ENCODE results near the gene TNS1. TPM values are rescaled to one million over a fixed set of nuclear protein-coding genes. Genes with fewer than 3 reads are reported as not detected.

Gene TNS1
- total RNA-seq, 1 donor from 2014 or later = 1,334 TPM

DNA sequence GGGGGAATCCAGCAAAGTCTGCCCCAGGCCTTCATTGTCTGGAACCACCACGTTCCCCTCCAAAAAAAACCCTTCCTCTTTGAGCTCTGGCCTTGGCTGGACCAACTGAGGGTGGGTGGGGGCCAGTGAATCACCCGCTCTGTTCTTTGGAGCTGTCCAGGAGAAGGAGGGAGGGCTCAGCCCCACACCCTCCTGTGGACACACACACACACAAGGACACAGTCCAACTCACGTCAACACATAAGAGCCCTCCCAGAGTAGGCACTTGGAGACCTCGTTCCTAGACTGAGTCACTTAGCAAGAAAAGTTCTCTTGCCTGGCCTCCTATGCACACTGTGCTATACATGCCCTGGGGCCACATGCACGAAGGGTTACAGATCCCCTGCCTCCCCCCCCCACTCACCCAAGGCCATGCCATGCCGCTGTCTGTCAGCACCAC, 1.2 kb upstream of the TNS1 start:
- no peaks in the 10 kb centered on the region for H3K27me3 ChIP-seq
- no peaks in the 10 kb centered on the region for H3K9me3 ChIP-seq
- H3K27ac ChIP-seq = peak overlapping the region; percentile 89 to 91
- TF ChIP-seq, protein P1, sequence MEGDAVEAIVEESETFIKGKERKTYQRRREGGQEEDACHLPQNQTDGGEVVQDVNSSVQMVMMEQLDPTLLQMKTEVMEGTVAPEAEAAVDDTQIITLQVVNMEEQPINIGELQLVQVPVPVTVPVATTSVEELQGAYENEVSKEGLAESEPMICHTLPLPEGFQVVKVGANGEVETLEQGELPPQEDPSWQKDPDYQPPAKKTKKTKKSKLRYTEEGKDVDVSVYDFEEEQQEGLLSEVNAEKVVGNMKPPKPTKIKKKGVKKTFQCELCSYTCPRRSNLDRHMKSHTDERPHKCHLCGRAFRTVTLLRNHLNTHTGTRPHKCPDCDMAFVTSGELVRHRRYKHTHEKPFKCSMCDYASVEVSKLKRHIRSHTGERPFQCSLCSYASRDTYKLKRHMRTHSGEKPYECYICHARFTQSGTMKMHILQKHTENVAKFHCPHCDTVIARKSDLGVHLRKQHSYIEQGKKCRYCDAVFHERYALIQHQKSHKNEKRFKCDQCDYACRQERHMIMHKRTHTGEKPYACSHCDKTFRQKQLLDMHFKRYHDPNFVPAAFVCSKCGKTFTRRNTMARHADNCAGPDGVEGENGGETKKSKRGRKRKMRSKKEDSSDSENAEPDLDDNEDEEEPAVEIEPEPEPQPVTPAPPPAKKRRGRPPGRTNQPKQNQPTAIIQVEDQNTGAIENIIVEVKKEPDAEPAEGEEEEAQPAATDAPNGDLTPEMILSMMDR (IDR thresholded peaks at IDR 0.05) = no peak
- peak; percentile 93 to 97 for DNase-seq (ENCODE audit: low spot score in 2 of 2)
- no peaks in the 10 kb centered on the region for H3K36me3 ChIP-seq
- intact Hi-C loops (cut with DNase I) = no loop called here
- H3K4me1 ChIP-seq = peaks cover 10 to 60% of the 10 kb centered on the region in 2 donors
- H3K4me3 ChIP-seq = peak overlapping the region in 1 of 2 donors; percentile 69

DNA sequence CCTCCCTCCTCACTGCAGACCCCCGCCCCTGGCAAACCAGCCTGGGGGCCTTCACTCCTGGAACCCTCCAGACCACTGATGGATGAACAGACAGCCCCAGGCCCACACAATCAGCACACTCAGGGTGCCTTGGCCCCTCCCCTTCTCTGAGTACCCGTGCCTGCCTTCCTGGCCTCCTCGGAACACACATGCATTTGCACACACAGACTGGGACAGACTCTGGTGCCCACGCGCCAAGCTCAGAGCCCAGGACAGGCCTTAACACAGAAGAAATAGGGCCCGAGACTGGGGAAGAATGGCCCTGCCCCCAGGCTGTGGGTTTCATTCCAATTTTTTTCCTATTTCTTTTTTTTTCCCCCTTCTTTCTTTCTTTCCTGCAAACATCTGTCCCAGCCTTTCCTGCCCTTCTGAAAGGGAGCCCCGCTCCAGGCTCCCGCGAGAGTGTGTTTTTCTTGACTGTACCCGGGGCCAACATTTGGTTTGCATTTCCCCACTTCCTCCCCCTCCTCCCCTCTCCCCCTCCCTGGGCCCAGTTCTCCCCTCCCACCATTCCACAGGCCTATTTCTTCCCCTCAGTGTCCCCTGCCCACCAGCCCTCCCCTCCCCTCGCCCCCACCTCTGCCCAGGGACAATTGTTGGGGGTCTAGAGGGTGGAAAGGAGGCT, 618 bp upstream of the TNS1 start:
- no peaks in the 10 kb centered on the region for H3K9me3 ChIP-seq
- no peaks in the 10 kb centered on the region for H3K36me3 ChIP-seq
- TF ChIP-seq, protein P1 (IDR thresholded peaks at IDR 0.05) = no peak
- no peaks in the 10 kb centered on the region for H3K27me3 ChIP-seq
- intact Hi-C loops (cut with DNase I) = no loop called here
- peak in 1 of 2 donors; percentile 72 for DNase-seq (ENCODE audit: low spot score in 2 of 2)
- peak overlapping the region; percentile 89 to 91 for H3K27ac ChIP-seq
- H3K4me3 ChIP-seq = peak overlapping the region; percentile 57 to 69
- peaks cover 10 to 57% of the 10 kb centered on the region in 2 donors for H3K4me1 ChIP-seq

DNA sequence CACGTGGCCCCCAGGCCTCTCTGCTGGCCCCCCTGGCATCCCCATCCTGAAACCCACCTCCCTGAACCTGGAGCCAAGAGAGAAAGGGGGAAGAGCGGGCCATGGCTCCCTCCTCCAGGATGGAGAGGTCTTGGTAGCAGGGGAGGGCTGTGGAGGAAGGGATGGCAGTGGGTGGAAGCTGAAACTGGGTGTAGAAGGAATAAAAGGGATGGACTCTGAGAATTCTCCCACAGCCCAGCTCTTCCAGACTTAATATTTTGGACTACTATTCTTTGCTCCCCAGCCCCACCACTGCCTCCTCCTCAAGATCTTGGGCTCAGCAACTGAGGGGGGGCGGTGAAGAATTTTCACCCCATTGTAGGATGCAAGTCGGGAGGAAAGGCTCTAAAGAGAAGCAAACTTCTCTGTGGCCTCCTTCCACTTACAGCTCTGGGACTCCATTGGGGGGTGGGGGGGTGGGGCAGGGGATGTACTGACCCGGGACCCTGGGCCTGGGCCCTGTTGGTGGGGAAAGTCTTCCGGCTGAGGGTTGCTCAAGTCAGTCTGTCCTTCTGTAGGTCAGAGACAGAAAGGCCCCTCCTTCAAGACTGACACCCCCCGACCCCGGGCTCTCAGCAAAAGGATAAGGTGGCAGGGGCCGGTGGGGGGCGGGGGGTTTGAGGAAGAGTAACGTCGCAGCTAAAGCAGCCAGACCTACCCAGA, 501 bp downstream of the TNS1 start:
- peak overlapping the region; percentile 57 to 69 for H3K4me3 ChIP-seq
- peak overlapping the region; percentile 89 to 91 for H3K27ac ChIP-seq
- H3K4me1 ChIP-seq = peaks cover 10 to 61% of the 10 kb centered on the region in 2 donors
- DNase-seq (ENCODE audit: low spot score in 2 of 2) = no peak
- H3K27me3 ChIP-seq = no peaks in the 10 kb centered on the region
- H3K36me3 ChIP-seq = no peaks in the 10 kb centered on the region
- intact Hi-C loops (cut with DNase I) = no loop called here
- TF ChIP-seq, protein P1 (IDR thresholded peaks at IDR 0.05) = no peak
- no peaks in the 10 kb centered on the region for H3K9me3 ChIP-seq

DNA sequence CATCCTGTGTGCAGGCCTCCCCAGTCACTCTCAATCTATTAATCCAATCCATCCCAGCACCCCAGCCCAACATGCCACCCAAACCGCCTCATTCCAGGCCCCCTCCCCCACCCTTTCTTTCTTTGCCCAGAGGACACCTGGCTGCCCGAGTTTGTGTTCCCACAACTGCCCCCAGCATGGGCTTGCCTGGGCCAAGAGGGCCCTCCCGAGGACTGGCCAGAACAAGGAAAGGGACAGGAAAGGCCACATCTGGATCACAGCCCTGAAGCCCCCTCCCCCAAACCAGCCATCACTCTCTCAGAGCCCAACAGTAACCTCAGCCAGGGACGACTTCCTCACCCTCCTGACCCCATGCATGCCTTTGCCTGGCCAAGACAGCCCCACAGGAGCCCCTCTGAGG, 1.2 kb downstream of the TNS1 start:
- Histone ChIP-seq H3K4me3 (peak overlapping the region; percentile 57 to 69), H3K27me3 (no peaks in the 10 kb centered on the region), H3K4me1 (peaks cover 10 to 68% of the 10 kb centered on the region in 2 donors), H3K27ac (peak overlapping the region; percentile 89 to 91), H3K9me3 (no peaks in the 10 kb centered on the region), H3K36me3 (no peaks in the 10 kb centered on the region)
- no peak for DNase-seq (ENCODE audit: low spot score in 2 of 2)
- intact Hi-C loops (cut with DNase I) = no loop called here
- TF ChIP-seq, protein P1 (IDR thresholded peaks at IDR 0.05) = no peak

DNA sequence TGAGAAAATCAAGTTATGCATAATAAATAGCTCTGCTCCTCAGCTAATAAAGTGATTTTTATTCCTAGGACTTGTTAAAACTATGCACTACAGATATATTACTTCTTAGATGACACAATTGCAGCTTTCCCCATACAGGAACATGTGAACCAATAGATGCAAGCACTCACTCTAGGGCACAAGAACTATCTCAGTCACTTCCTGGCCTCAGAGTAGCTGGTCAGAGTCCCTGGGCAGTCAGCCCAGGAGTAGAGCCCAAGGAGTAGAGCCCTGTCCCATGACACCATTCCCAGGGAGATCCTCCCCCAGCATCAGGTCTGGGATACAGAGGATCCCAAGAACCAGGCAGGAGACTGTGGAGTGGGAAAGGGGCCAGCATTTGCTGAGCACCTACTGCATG, 2.7 kb downstream of the TNS1 start:
- peak in 1 of 2 donors; percentile 86 for DNase-seq (ENCODE audit: low spot score in 2 of 2)
- no peaks in the 10 kb centered on the region for H3K9me3 ChIP-seq
- no peaks in the 10 kb centered on the region for H3K27me3 ChIP-seq
- H3K27ac ChIP-seq = peak overlapping the region; percentile 89 to 91
- peak overlapping the region in 1 of 2 donors; percentile 69 for H3K4me3 ChIP-seq
- H3K36me3 ChIP-seq = no peaks in the 10 kb centered on the region
- H3K4me1 ChIP-seq = peaks cover 17 to 73% of the 10 kb centered on the region in 2 donors
- TF ChIP-seq, protein P1 (IDR thresholded peaks at IDR 0.05) = no peak
- intact Hi-C loops (cut with DNase I) = no loop called here

Data from ascending aorta (tissue), 2 donors.